Esophagus muscularis mucosa (tissue), 3 donors: ENCODE results near the gene CRABP2.

Experiments used
- CTCF ChIP-seq, 3 experiments: fragments of 200-600 bp in 2 of 3; fragments of 450-650 bp in 1 of 3; sonication (generic) in 2 of 3; IDR thresholded peaks; one replicate each; pipeline ENCODE4 v1.5.1; 2017 to 2019; ENCODE audit warnings: antibody characterized with exemption in 3 of 3, mild to moderate bottlenecking in 2 of 3, moderate library complexity in 1 of 3
- POLR2AphosphoS5 ChIP-seq, 2 donors: sonication (generic); formaldehyde crosslinking; IDR thresholded peaks; one replicate each; pipeline ENCODE4 v1.6.1; 2017; ENCODE audit warnings: antibody characterized with exemption in 2 of 2

- TF ChIP-seq CTCF (IDR thresholded peaks at IDR 0.05) (no peak), POLR2AphosphoS5 (IDR thresholded peaks at IDR 0.05) (no peak)
These were observed 24.0 kb downstream of the CRABP2 start for GRCh38 chr1:156681196-156681960.
